Neural progenitor cell (in vitro differentiated cells): ENCODE data around the gene SLC46A1. TPM values are rescaled to one million over a fixed set of nuclear protein-coding genes. Genes with fewer than 3 reads are reported as not detected.

ENCODE experiments used
- DNase-seq: peaks from one replicate; pipeline ENCODE4 v3.0.0-alpha.2; 2016; ENCODE audit warnings: low spot score
- H2AFZ ChIP-seq: fragments of 200-600 bp; sonication (generic); replicated peaks from 2 replicates; pipeline ENCODE4 v1.6.1; 2016; ENCODE audit warnings: antibody characterized with exemption
- H3F3A ChIP-seq: fragments of 200-600 bp; sonication (generic); 2 replicates; pipeline ENCODE4 v1.6.1; 2016; ENCODE audit warnings: antibody characterized with exemption, low read depth
- H3K27ac ChIP-seq: fragments of 200-600 bp; sonication (generic); 2 replicates; pipeline ENCODE4 v1.5.1; 2016; ENCODE audit warnings: mild to moderate bottlenecking
- H3K27me3 ChIP-seq: fragments of 200-600 bp; sonication (generic); 2 replicates; pipeline ENCODE4 v1.6.1; 2016; ENCODE audit warnings: mild to moderate bottlenecking, moderate library complexity
- H3K36me3 ChIP-seq: fragments of 200-600 bp; sonication (generic); 2 replicates; pipeline ENCODE4 v1.5.1; 2016
- H3K4me1 ChIP-seq: fragments of 200-600 bp; sonication (generic); 2 replicates; pipeline ENCODE4 v1.6.1; 2016; ENCODE audit warnings: mixed run types
- H3K4me2 ChIP-seq: fragments of 200-600 bp; sonication (generic); 2 replicates; pipeline ENCODE4 v1.6.1; 2016
- H3K4me3 ChIP-seq: fragments of 200-600 bp; sonication (generic); 2 replicates; pipeline ENCODE4 v1.5.1; 2016
- H3K79me2 ChIP-seq: fragments of 200-600 bp; sonication (generic); 2 replicates; pipeline ENCODE4 v1.6.1; 2016; ENCODE audit warnings: low read depth
- H3K9ac ChIP-seq: fragments of 200-600 bp; sonication (generic); 2 replicates; pipeline ENCODE4 v1.6.1; 2016
- H3K9me3 ChIP-seq: fragments of 200-600 bp; sonication (generic); 2 replicates; pipeline ENCODE4 v1.5.1; 2016; ENCODE audit warnings: low read depth
- H4K20me1 ChIP-seq: fragments of 200-600 bp; sonication (generic); 2 replicates; pipeline ENCODE4 v1.6.1; 2016; ENCODE audit warnings: low read depth
- H3K27ac Mint-ChIP-seq: 3 replicates; pipeline ENCODE4 v1.8.0; 2021; ENCODE audit warnings: mixed read lengths
- H3K27me3 Mint-ChIP-seq: 2 replicates; pipeline ENCODE4 v1.8.0; 2022; ENCODE audit warnings: low read depth, mild to moderate bottlenecking, inconsistent platforms, moderate library complexity, mixed read lengths; ENCODE audit not compliant: insufficient read depth
- H3K36me3 Mint-ChIP-seq: 3 replicates; pipeline ENCODE4 v1.8.0; 2021; ENCODE audit warnings: mixed read lengths
- H3K4me1 Mint-ChIP-seq: 3 replicates; pipeline ENCODE4 v1.8.0; 2021; ENCODE audit warnings: mixed read lengths
- H3K4me3 Mint-ChIP-seq: 3 replicates; pipeline ENCODE4 v1.8.0; 2021; ENCODE audit warnings: mild to moderate bottlenecking, moderate library complexity, mixed read lengths
- H3K9me3 Mint-ChIP-seq: 3 replicates; pipeline ENCODE4 v1.8.0; 2020; ENCODE audit warnings: mixed read lengths
- EZH2 ChIP-seq: fragments of 200-600 bp; sonication (generic); IDR thresholded peaks from 2 replicates; pipeline ENCODE4 v1.6.1; 2017; ENCODE audit warnings: antibody characterized with exemption, mild to moderate bottlenecking, moderate library complexity
- EZH2phosphoT487 ChIP-seq: fragments of 200-600 bp; sonication (generic); IDR thresholded peaks from 2 replicates; pipeline ENCODE4 v1.6.1; 2017; ENCODE audit warnings: antibody characterized with exemption
- total RNA-seq: library from RNA; depleted of rRNA; stranded (reverse); fragments of >200 nt; gene quantifications from 2 replicates; pipeline ENCODE4 v1.2.3, GENCODE V29; 2015; ENCODE audit warnings: low replicate concordance
- TF ChIP-seq, protein P1 (sequence below): fragments of 200-600 bp; sonication (generic); IDR thresholded peaks from 2 replicates; pipeline ENCODE4 v1.5.1; 2017; ENCODE audit warnings: antibody characterized with exemption, mild to moderate bottlenecking

The SLC46A1 gene
- total RNA-seq, 1 donor from 2014 or later, result 2.4 TPM

DNA sequence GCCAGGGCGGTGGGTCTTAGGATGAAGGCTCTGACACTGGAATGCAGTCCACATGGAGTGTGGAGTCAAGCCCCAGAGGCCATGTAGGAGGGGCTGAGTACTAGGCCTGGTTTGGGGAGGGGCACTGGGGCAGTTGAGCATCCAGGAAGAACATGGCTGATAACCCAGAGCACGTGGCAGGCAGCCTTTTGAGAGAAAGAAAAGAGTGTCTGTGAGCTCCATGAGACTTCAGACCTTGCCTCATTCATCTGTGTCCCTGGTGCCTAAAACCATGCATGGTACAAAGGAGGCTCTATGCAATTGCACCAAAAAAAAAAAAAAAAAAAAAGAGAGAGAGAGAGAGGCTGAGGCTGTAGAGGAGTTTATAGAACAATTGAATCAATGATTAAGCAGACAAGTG lies 14.6 kb downstream of the SLC46A1 start:
- Histone ChIP-seq H4K20me1 (no peaks in the 10 kb centered on the region), H3K9ac (no peak overlapping the region), H3K79me2 (no peaks in the 10 kb centered on the region), H3K4me2 (no peak overlapping the region), H3K9me3 (no peaks in the 10 kb centered on the region), H3F3A (no peaks in the 10 kb centered on the region), H3K36me3 (no peaks in the 10 kb centered on the region), H2AFZ (no peak overlapping the region), H3K4me1 (no peaks in the 10 kb centered on the region), H3K4me3 (no peak overlapping the region), H3K27me3 (peaks cover 10% of the 10 kb centered on the region), H3K27ac (no peak overlapping the region)
- no peak for DNase-seq
- Mint-ChIP-seq H3K27ac (no peak overlapping the region), H3K9me3 (no peaks in the 10 kb centered on the region), H3K4me1 (no peaks in the 10 kb centered on the region), H3K27me3 (peaks cover 2% of the 10 kb centered on the region), H3K4me3 (no peak overlapping the region), H3K36me3 (peaks cover 23% of the 10 kb centered on the region)
- TF ChIP-seq, protein P1, sequence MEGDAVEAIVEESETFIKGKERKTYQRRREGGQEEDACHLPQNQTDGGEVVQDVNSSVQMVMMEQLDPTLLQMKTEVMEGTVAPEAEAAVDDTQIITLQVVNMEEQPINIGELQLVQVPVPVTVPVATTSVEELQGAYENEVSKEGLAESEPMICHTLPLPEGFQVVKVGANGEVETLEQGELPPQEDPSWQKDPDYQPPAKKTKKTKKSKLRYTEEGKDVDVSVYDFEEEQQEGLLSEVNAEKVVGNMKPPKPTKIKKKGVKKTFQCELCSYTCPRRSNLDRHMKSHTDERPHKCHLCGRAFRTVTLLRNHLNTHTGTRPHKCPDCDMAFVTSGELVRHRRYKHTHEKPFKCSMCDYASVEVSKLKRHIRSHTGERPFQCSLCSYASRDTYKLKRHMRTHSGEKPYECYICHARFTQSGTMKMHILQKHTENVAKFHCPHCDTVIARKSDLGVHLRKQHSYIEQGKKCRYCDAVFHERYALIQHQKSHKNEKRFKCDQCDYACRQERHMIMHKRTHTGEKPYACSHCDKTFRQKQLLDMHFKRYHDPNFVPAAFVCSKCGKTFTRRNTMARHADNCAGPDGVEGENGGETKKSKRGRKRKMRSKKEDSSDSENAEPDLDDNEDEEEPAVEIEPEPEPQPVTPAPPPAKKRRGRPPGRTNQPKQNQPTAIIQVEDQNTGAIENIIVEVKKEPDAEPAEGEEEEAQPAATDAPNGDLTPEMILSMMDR, result no peak
- no peak for TF ChIP-seq EZH2phosphoT487
- no peak for TF ChIP-seq EZH2

DNA sequence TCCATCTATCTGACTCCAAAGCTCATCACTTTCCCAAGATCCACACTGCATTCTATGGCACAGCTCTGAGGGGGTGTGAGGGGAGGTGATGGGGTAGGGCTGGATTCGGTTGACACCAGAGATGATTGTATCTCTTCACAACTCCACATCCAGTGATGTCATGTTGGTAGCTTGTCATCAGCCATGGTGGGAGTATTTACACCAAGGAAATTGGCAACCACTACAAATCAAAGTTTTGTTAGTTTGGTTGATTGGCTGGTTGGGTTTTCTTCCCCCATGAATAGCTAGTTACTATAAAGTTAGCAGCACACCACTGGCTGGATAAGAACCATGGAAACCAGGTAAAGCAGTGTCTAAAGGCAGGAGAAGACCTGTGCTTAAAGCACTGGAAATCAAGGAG lies 15.0 kb downstream of the SLC46A1 start:
- peaks cover 14% of the 10 kb centered on the region for H3K27me3 ChIP-seq
- Mint-ChIP-seq H3K4me3 (no peak overlapping the region), H3K36me3 (peaks cover 23% of the 10 kb centered on the region), H3K27me3 (peaks cover 2% of the 10 kb centered on the region), H3K9me3 (no peaks in the 10 kb centered on the region), H3K27ac (no peak overlapping the region), H3K4me1 (no peaks in the 10 kb centered on the region)
- H3K4me3 ChIP-seq, result no peak overlapping the region
- peaks cover 2% of the 10 kb centered on the region for H4K20me1 ChIP-seq
- no peaks in the 10 kb centered on the region for H3K79me2 ChIP-seq
- no peak for DNase-seq
- no peak overlapping the region for H2AFZ ChIP-seq
- H3K36me3 ChIP-seq, result no peaks in the 10 kb centered on the region
- H3F3A ChIP-seq, result no peaks in the 10 kb centered on the region
- no peak overlapping the region for H3K9ac ChIP-seq
- H3K4me1 ChIP-seq, result no peaks in the 10 kb centered on the region
- H3K9me3 ChIP-seq, result no peaks in the 10 kb centered on the region
- TF ChIP-seq EZH2, result no peak
- TF ChIP-seq EZH2phosphoT487, result no peak
- TF ChIP-seq, protein P1, result no peak
- H3K4me2 ChIP-seq, result no peak overlapping the region
- H3K27ac ChIP-seq, result no peak overlapping the region

DNA sequence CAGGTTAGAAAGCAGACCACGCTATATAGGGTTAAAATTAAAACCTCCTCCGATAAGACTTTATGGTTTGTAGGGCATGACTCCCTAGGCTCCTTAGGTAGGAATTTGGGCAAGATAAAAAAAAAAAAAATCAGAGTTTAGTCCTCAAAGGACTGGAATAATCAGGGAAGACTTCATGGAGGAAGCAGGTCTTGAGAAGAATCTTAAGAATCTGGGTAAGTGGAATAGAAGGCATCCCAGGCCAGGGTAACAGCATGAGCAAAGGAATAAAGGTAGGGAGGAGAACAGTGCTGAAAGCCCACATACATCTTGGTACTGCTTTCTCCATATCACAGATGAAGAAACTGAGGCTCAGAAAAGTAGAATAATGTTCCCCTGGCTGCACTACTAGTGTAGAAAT lies 15.4 kb downstream of the SLC46A1 start:
- no peaks in the 10 kb centered on the region for H3K36me3 ChIP-seq
- H3K27ac ChIP-seq, result no peak overlapping the region
- Mint-ChIP-seq H3K27me3 (peaks cover 2% of the 10 kb centered on the region), H3K4me3 (no peak overlapping the region), H3K4me1 (no peaks in the 10 kb centered on the region), H3K9me3 (no peaks in the 10 kb centered on the region), H3K27ac (no peak overlapping the region), H3K36me3 (peaks cover 23% of the 10 kb centered on the region)
- TF ChIP-seq, protein P1, result no peak
- TF ChIP-seq EZH2phosphoT487 (no peak), EZH2 (no peak)
- H3K9ac ChIP-seq, result no peak overlapping the region
- DNase-seq, result no peak
- no peaks in the 10 kb centered on the region for H3F3A ChIP-seq
- H2AFZ ChIP-seq, result no peak overlapping the region
- H3K4me2 ChIP-seq, result no peak overlapping the region
- H3K9me3 ChIP-seq, result no peaks in the 10 kb centered on the region
- peaks cover 18% of the 10 kb centered on the region for H3K27me3 ChIP-seq
- H3K4me1 ChIP-seq, result no peaks in the 10 kb centered on the region
- H4K20me1 ChIP-seq, result peaks cover 4% of the 10 kb centered on the region
- H3K79me2 ChIP-seq, result no peaks in the 10 kb centered on the region
- H3K4me3 ChIP-seq, result no peak overlapping the region

DNA sequence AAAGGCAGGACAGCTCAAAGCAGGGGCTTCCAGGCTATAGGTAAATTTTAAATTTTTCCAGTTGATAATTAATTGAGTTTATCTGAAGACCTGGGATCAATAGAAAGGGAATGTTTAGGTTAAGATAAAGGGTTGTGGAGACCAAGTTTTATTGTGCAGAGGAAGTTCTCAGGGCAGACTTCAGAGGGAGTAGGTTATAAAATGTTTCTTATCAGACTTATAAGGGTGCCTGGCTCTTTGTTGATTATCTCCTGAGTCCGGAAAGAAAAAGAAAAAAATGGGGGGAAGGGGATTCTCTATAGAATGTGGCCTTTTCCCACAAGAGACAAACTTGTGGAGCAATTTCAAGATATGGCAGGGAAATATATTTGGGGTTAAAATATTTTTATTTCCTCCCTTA lies 15.9 kb downstream of the SLC46A1 start:
- Histone ChIP-seq H4K20me1 (peaks cover 8% of the 10 kb centered on the region), H3K4me3 (no peak overlapping the region), H3K4me1 (no peaks in the 10 kb centered on the region), H3F3A (no peaks in the 10 kb centered on the region), H2AFZ (no peak overlapping the region), H3K9ac (no peak overlapping the region), H3K27me3 (peaks cover 23% of the 10 kb centered on the region), H3K9me3 (no peaks in the 10 kb centered on the region), H3K4me2 (no peak overlapping the region), H3K79me2 (no peaks in the 10 kb centered on the region), H3K27ac (no peak overlapping the region), H3K36me3 (no peaks in the 10 kb centered on the region)
- DNase-seq, result no peak
- H3K36me3 Mint-ChIP-seq, result peaks cover 23% of the 10 kb centered on the region
- peaks cover 2% of the 10 kb centered on the region for H3K27me3 Mint-ChIP-seq
- TF ChIP-seq, protein P1, result no peak
- TF ChIP-seq EZH2phosphoT487 (no peak), EZH2 (no peak)
- no peaks in the 10 kb centered on the region for H3K9me3 Mint-ChIP-seq
- no peak overlapping the region for H3K27ac Mint-ChIP-seq
- H3K4me3 Mint-ChIP-seq, result no peak overlapping the region
- no peaks in the 10 kb centered on the region for H3K4me1 Mint-ChIP-seq
